Naive thymus-derived CD4-positive, alpha-beta T cell (primary cell): Measurements from ENCODE around the gene CDH4. TPM values are rescaled to one million over a fixed set of nuclear protein-coding genes. Genes with fewer than 3 reads are reported as not detected.

Source experiments
- ATAC-seq: fragments of 150-1000 bp; cut with Tn5 transposase; 2 replicates; pipeline ENCODE4 v1.10.0; 2021; ENCODE audit warnings: mild to moderate bottlenecking, moderate library complexity
- CTCF ChIA-PET: fragments of 350-600 bp; sonication (Branson Sonifier 250); formaldehyde crosslinking; loops from one replicate; lab custom pipeline; 2021; ENCODE audit warnings: antibody characterized with exemption; lab: Charles Lee
- POLR2A ChIA-PET: fragments of 350-600 bp; sonication (Branson Sonifier 250); formaldehyde crosslinking; loops from one replicate; lab custom pipeline; 2021; ENCODE audit warnings: antibody characterized with exemption, inconsistent platforms; lab: Charles Lee
- DNase-seq, 9 donors: peaks; one replicate each; pipeline versions ENCODE4 v3.0.0 to v3.0.0-alpha.2; 2020 to 2022; ENCODE audit warnings: mixed read lengths in 1 of 9
- H3K27ac ChIP-seq: one replicate; pipeline ENCODE4 v1.7.0; 2013; ENCODE audit warnings: mild to moderate bottlenecking, low read depth, low read length, moderate library complexity
- H3K27me3 ChIP-seq, 2 donors: one replicate each; pipeline ENCODE4 v1.7.0; 2013; ENCODE audit warnings: low read length in 2 of 2, mild to moderate bottlenecking in 2 of 2, moderate library complexity in 2 of 2; ENCODE audit not compliant: control insufficient read depth in 2 of 2, insufficient read depth in 2 of 2
- H3K36me3 ChIP-seq, 3 experiments: 1 replicate in 2 of 3; 2 replicates in 1 of 3; pipeline ENCODE4 v1.7.0; 2013; ENCODE audit warnings: low read length in 3 of 3, mild to moderate bottlenecking in 3 of 3, moderate library complexity in 1 of 3; ENCODE audit not compliant: insufficient read depth in 3 of 3, control insufficient read depth in 2 of 3
- H3K4me1 ChIP-seq, 2 donors: one replicate each; pipeline ENCODE4 v1.7.0; 2013; ENCODE audit warnings: low read length in 2 of 2, mild to moderate bottlenecking in 2 of 2, moderate library complexity in 1 of 2; ENCODE audit not compliant: control insufficient read depth in 2 of 2, insufficient read depth in 2 of 2
- H3K4me3 ChIP-seq: 2 replicates; pipeline ENCODE4 v1.7.0; 2013; ENCODE audit warnings: mild to moderate bottlenecking, low read length
- H3K9me3 ChIP-seq, 3 experiments: 1 replicate in 2 of 3; 2 replicates in 1 of 3; pipeline ENCODE4 v1.7.0; 2013; ENCODE audit warnings: low read length in 3 of 3; ENCODE audit not compliant: control insufficient read depth in 2 of 3
- H3K27ac Mint-ChIP-seq, 9 donors: one replicate each; pipeline ENCODE4 v1.8.0; 2020 to 2022; ENCODE audit warnings: mixed read lengths in 9 of 9, mild to moderate bottlenecking in 8 of 9, moderate library complexity in 5 of 9, inconsistent platforms in 2 of 9
- H3K27me3 Mint-ChIP-seq, 5 donors: one replicate each; pipeline ENCODE4 v1.8.0; 2021 to 2022; ENCODE audit warnings: mixed read lengths in 5 of 5, mild to moderate bottlenecking in 1 of 5
- H3K36me3 Mint-ChIP-seq, 5 donors: one replicate each; pipeline ENCODE4 v1.8.0; 2020 to 2022; ENCODE audit warnings: mixed read lengths in 5 of 5, mild to moderate bottlenecking in 3 of 5, inconsistent platforms in 1 of 5
- H3K4me1 Mint-ChIP-seq, 7 donors: one replicate each; pipeline ENCODE4 v1.8.0; 2020 to 2022; ENCODE audit warnings: mixed read lengths in 7 of 7, mild to moderate bottlenecking in 3 of 7, inconsistent platforms in 1 of 7
- H3K4me3 Mint-ChIP-seq, 10 donors: one replicate each; pipeline ENCODE4 v1.8.0; 2020 to 2022; ENCODE audit warnings: mild to moderate bottlenecking in 10 of 10, mixed read lengths in 10 of 10, moderate library complexity in 6 of 10, inconsistent platforms in 2 of 10
- H3K9me3 Mint-ChIP-seq, 11 donors: one replicate each; pipeline ENCODE4 v1.8.0; 2020 to 2022; ENCODE audit warnings: mixed read lengths in 11 of 11, mild to moderate bottlenecking in 4 of 11, inconsistent platforms in 1 of 11, moderate library complexity in 1 of 11
- intact Hi-C, 2 donors: fragments of 100-400 bp; cut with micrococcal nuclease; formaldehyde crosslinking; loops; one replicate each; pipeline ENCODE4 v1.15.1; 2023
- polyA plus RNA-seq, 2 donors: library from polyadenylated mRNA; unstranded; fragments of 300-500 nt; fragmentation: Illumina TruSeq; gene quantifications; one replicate each; pipeline ENCODE4 v1.2.3, GENCODE V29; 2021
- total RNA-seq, 6 experiments: library from RNA in 5 of 6; stranded (reverse) in 5 of 6; gene quantifications; 1 replicate in 5 of 6; 2 replicates in 1 of 6; pipeline ENCODE4 v1.2.3 and lab custom pipeline; 2021 to 2026

Gene CDH4
- total and polyA plus RNA-seq, 7 experiments from 2014 or later = 0.05 to 0.43 (median 0.14) TPM; not detected in 1

- Mint-ChIP-seq H3K27ac (no peak overlapping the region), H3K27me3 (peaks cover 0 to 11% (median 0%) of the 10 kb centered on the region in 5 donors), H3K4me1 (no peaks in the 10 kb centered on the region), H3K9me3 (peaks cover 0 to 2% (median 0%) of the 10 kb centered on the region in 11 donors), H3K36me3 (no peaks in the 10 kb centered on the region), H3K4me3 (no peak overlapping the region)
- Histone ChIP-seq H3K27ac (no peak overlapping the region), H3K4me3 (no peak overlapping the region), H3K4me1 (no peaks in the 10 kb centered on the region), H3K36me3 (no peaks in the 10 kb centered on the region), H3K27me3 (no peaks in the 10 kb centered on the region), H3K9me3 (no peaks in the 10 kb centered on the region)
- ChIA-PET CTCF (interaction anchor here (0.8 kb wide), 1 partner anchor 34 kb away, joined by 3 read pairs; no protein-coding TSS in a partner anchor), POLR2A (no interaction called here)
- intact Hi-C loops = no loop called here
- ATAC-seq (no peak), DNase-seq (peak in 1 of 9 donors; percentile 1)
Observed at GRCh38 chr20:61927193-61927825, 675.2 kb downstream of the CDH4 start.

- ChIA-PET POLR2A (no interaction called here), CTCF (interaction anchor here (0.8 kb wide), 1 partner anchor 33 kb away, joined by 3 read pairs; no protein-coding TSS in a partner anchor)
- H3K9me3 ChIP-seq = no peaks in the 10 kb centered on the region
- ATAC-seq (peak; percentile 11), DNase-seq (peak in 1 of 9 donors; percentile 1)
- no peaks in the 10 kb centered on the region for H3K4me1 Mint-ChIP-seq
- H3K36me3 Mint-ChIP-seq = no peaks in the 10 kb centered on the region
- intact Hi-C loops = no loop called here
- no peak overlapping the region for H3K27ac ChIP-seq
- no peak overlapping the region for H3K4me3 Mint-ChIP-seq
- H3K4me3 ChIP-seq = no peak overlapping the region
- H3K4me1 ChIP-seq = no peaks in the 10 kb centered on the region
- H3K9me3 Mint-ChIP-seq = peaks cover 0 to 1% (median 0%) of the 10 kb centered on the region in 11 donors
- H3K27ac Mint-ChIP-seq = no peak overlapping the region
- H3K36me3 ChIP-seq = no peaks in the 10 kb centered on the region
- H3K27me3 ChIP-seq = no peaks in the 10 kb centered on the region
- peaks cover 0 to 6% (median 0%) of the 10 kb centered on the region in 5 donors for H3K27me3 Mint-ChIP-seq
Observed at GRCh38 chr20:61927826-61928541, 675.9 kb downstream of the CDH4 start.

GRCh38 chr20:61929561-61929960 is 677.5 kb downstream of the CDH4 start:
- intact Hi-C loops = no loop called here
- ATAC-seq = no peak

GRCh38 chr20:61929971-61930666 is 678.1 kb downstream of the CDH4 start:
- Mint-ChIP-seq H3K27me3 (peaks cover 0 to 10% (median 0%) of the 10 kb centered on the region in 5 donors), H3K4me3 (no peak overlapping the region), H3K36me3 (no peaks in the 10 kb centered on the region), H3K4me1 (no peaks in the 10 kb centered on the region), H3K27ac (no peak overlapping the region), H3K9me3 (peaks cover 0 to 1% (median 0%) of the 10 kb centered on the region in 11 donors)
- intact Hi-C loops = no loop called here
- DNase-seq = peak in 1 of 9 donors; percentile 2
- Histone ChIP-seq H3K4me1 (no peaks in the 10 kb centered on the region), H3K36me3 (no peaks in the 10 kb centered on the region), H3K4me3 (no peak overlapping the region), H3K27me3 (no peaks in the 10 kb centered on the region), H3K27ac (no peak overlapping the region), H3K9me3 (no peaks in the 10 kb centered on the region)
- ChIA-PET CTCF (no interaction called here), POLR2A (no interaction called here)
- no peak for ATAC-seq

More at GRCh38 chr20:61929561-61929960, 677.5 kb downstream of the CDH4 start:
- Histone ChIP-seq H3K27ac (no peak overlapping the region), H3K36me3 (no peaks in the 10 kb centered on the region), H3K4me3 (no peak overlapping the region), H3K27me3 (no peaks in the 10 kb centered on the region), H3K9me3 (no peaks in the 10 kb centered on the region), H3K4me1 (no peaks in the 10 kb centered on the region)
- Mint-ChIP-seq H3K4me3 (no peak overlapping the region), H3K9me3 (peaks cover 0 to 1% (median 0%) of the 10 kb centered on the region in 11 donors), H3K27me3 (peaks cover 0 to 6% (median 0%) of the 10 kb centered on the region in 5 donors), H3K27ac (no peak overlapping the region), H3K4me1 (no peaks in the 10 kb centered on the region), H3K36me3 (no peaks in the 10 kb centered on the region)
- POLR2A ChIA-PET = no interaction called here
- CTCF ChIA-PET = no interaction called here
- DNase-seq = peak in 1 of 9 donors; percentile 2

GRCh38 chr20:61930776-61931475 is 678.9 kb downstream of the CDH4 start:
- Histone ChIP-seq H3K4me3 (no peak overlapping the region), H3K27me3 (no peaks in the 10 kb centered on the region), H3K9me3 (no peaks in the 10 kb centered on the region), H3K27ac (no peak overlapping the region), H3K36me3 (no peaks in the 10 kb centered on the region), H3K4me1 (no peaks in the 10 kb centered on the region)
- Mint-ChIP-seq H3K9me3 (peaks cover 0 to 1% (median 0%) of the 10 kb centered on the region in 11 donors), H3K4me1 (no peaks in the 10 kb centered on the region), H3K27ac (no peak overlapping the region), H3K4me3 (no peak overlapping the region), H3K27me3 (peaks cover 0 to 6% (median 0%) of the 10 kb centered on the region in 5 donors), H3K36me3 (no peaks in the 10 kb centered on the region)
- ChIA-PET POLR2A (no interaction called here), CTCF (no interaction called here)
- ATAC-seq (no peak), DNase-seq (peak in 1 of 9 donors; percentile 3)
- intact Hi-C loops = no loop called here

GRCh38 chr20:61931476-61932198 is 679.6 kb downstream of the CDH4 start:
- POLR2A ChIA-PET = no interaction called here
- ATAC-seq (no peak), DNase-seq (peak in 1 of 9 donors; percentile 3)
- H3K36me3 ChIP-seq = no peaks in the 10 kb centered on the region
- Mint-ChIP-seq H3K9me3 (peaks cover 0 to 1% (median 0%) of the 10 kb centered on the region in 11 donors), H3K27me3 (peaks cover 0 to 7% (median 0%) of the 10 kb centered on the region in 5 donors), H3K4me3 (no peak overlapping the region), H3K27ac (no peak overlapping the region), H3K4me1 (no peaks in the 10 kb centered on the region), H3K36me3 (no peaks in the 10 kb centered on the region)
- intact Hi-C loops = no loop called here
- H3K27me3 ChIP-seq = no peaks in the 10 kb centered on the region
- H3K9me3 ChIP-seq = no peaks in the 10 kb centered on the region
- no peak overlapping the region for H3K4me3 ChIP-seq
- CTCF ChIA-PET = no interaction called here
- no peak overlapping the region for H3K27ac ChIP-seq
- H3K4me1 ChIP-seq = no peaks in the 10 kb centered on the region
